HG03558 (cell line): Measurements from ENCODE around the gene EPHB2.

Experiments
- ATAC-seq: cut with Tn5 transposase; IDR thresholded peaks from one replicate; pipeline ENCODE4 v1.9.1; 2021; ENCODE audit warnings: moderate number of reproducible peaks; ENCODE audit not compliant: unreplicated experiment; ENCODE audit errors: extremely low read depth

The EPHB2 gene

DNA sequence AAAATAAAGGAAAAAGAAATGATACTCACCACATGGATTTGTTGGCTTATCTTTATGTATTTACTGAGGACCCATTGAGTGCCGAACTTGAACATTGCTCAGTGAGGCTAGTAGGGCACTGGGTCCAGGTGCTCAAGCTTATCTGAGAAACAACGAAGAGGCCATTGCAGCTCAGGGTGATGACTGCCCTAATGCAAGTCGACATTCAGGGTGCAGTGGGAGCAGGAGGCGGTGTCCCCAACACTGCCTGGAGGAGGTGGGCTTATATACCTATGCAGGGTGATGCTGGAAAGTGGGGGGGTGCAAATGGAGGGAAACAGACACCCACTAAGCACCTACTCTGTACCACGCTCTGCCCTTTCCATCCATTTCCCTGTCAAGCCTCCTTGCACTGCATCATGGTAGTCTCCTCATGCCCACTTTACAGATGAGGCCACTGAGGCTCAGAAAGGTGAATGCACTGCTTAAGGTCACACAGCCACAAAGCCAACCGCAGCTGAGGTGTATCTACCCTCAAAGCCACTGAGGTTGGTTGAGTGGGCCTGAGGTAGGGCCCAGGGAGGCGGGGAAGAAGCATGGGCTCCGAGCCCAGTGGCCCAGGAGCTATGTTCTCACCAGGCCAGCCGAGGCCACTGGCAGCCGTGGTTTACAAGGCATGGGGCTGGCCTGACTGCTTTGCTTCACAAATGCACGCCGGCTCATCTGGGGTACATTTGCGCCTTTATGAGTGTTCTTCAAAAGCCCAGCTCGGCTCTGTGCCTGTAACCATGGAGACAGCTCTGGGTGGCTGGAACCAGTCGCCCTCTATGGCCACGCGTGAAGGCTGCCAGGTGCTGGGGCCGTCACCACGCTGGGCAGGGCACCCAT lies 103.8 kb downstream of the EPHB2 start:
- ATAC-seq, result no peak

- no peak for ATAC-seq
Measured at GRCh38 chr1:22815043-22815365, 104.4 kb downstream of the EPHB2 start.

GRCh38 chr1:22815421-22816066 lies 104.9 kb downstream of the EPHB2 start:
- ATAC-seq, result no peak

DNA sequence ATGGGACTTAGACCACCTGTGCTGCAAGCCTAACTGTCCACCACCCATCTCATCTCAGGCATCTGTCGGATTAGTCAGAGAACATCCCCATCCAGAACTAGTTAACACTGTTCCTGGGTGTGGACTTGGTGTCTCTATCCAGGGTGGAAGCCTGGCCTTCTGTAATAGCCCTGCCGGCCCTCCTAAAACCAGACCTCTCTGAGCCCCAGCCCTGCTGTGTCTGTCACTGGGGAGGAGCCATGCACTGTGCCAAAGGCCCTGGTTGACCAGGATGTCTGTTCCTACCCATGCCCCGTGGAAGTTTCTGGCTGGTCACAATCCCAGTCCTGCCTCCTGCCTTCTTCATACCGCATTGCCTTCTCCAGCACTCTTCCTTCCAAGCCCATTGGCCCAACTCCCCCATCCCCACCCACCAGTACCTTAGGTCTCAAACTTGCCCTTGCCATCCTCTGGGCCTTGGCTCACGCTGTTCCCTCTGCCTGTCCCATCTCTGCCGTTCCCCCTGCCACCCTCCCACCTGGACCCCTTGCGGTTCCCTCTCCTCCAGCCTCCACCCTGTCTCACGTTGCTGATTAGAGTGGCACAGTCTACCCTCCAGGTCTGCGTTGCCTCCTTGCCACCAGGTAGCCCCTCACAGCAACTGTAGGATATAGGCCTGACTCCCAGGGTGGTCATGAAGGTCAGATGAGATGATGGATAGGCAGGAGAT lies 105.6 kb downstream of the EPHB2 start:
- ATAC-seq, result no peak

GRCh38 chr1:22816803-22817202 lies 106.2 kb downstream of the EPHB2 start:
- no peak for ATAC-seq

DNA sequence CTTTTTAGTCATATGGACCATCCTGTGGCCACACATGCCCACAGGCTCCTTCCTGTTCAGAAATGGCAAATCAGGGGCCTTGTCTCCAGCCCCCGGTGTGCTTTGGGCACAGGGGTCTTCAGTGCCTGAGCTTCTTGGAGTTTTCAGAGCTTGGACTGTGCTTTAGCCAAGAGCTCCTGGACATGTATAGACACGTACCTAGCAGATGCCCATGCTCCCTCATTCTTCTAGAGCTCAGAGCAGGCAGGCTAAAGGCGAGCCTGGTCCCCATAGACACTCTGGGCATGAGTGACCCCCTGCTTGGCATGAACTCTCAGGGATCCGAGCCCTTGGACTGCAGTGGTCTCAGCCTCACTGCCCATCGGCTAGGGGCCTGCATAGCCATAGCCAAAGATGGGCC lies 106.8 kb downstream of the EPHB2 start:
- ATAC-seq, result no peak

- no peak for ATAC-seq
Measured at GRCh38 chr1:22818061-22818770, 107.6 kb downstream of the EPHB2 start.

GRCh38 chr1:22819361-22819760 lies 108.7 kb downstream of the EPHB2 start:
- ATAC-seq, result no peak

- ATAC-seq, result no peak
Measured at GRCh38 chr1:22821027-22821426, 110.4 kb downstream of the EPHB2 start.

DNA sequence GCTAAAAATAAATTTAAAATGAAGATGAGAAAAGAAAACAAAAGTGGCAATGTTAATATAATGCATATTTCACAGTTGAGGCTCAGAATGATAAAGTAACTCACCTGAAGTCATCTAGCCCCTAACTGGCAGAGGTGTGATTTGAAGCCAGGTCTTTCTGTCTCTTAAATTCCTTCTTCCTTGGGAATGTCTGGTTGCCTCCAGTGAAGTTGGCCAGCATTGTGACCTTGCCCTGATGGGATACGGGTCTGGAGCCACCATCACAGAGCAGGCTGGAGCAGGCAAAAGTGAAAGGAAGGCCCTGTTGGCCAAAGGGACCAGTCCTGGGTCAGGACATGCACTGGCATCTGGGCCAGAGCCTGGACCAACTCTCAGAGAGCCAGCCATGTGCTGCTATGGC lies 111.7 kb downstream of the EPHB2 start:
- ATAC-seq, result no peak

- ATAC-seq, result no peak
Measured at GRCh38 chr1:22824466-22824865, 113.8 kb downstream of the EPHB2 start.

DNA sequence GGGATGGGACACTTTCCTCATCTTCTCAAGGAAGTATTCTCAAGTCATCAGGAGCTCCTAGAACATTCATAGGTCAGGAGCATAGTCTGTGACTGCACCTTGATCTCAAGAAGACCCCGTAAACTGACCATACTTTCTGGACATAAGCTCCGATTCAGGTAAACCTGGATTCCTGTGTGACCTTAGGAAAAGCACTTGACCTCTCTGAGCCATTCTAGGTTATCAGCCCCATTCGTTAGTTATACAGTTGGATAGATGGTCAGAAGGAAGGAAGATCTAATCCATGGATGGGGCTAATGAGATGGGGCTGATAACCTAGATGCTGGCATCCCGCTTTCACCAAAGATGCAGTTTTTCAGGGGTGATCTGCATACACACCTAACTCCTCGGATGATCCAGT lies 114.3 kb downstream of the EPHB2 start:
- no peak for ATAC-seq

GRCh38 chr1:22825486-22826189 lies 115.0 kb downstream of the EPHB2 start:
- ATAC-seq, result no peak

DNA sequence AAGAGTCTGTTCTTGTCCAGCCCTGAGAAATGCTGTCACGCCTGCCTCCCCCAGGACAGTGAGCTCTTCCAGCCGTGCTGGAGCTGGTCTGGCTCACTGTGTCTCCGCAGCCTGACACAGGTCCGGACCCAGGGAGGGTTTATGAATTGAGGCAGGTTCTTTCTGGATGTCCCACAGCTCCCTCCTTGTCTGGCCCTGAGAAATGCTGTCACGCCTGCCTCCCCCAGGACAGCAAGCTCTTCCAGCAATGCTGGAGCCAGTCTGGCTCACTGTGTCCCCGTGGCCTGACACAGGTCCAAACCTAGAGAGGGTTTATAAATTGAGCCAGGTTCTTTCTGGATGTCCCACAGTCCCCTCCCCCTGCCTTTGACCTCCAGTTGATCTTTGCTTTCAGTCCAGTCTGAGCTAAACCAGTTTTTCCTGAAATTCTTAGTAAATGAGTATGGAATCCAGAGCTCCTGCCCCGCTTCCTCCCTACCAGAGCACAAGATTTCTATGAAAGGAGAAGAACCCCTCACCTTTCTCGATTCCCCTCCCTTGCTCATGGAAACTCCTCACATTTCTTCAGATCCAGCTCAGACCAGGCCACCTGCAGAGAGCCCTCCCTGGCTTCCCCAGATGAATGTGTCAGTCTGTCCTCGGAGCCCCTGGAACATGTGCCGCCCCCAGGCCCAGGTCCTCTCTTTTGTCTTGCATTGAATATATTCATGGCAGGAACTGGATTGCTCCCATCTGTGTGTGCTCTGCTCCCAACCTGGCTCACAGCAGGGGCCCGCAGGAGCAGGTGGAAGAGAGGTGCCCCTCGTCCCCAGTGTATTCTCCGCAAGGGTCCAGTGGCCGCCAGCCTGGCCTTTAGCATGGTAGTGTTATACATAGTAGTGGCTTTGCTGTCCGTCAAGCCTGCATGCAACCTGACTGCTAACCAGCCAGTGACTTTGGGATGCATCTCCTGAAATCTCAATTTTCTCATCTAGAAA lies 116.3 kb downstream of the EPHB2 start:
- ATAC-seq, result no peak

GRCh38 chr1:22827666-22828483 lies 117.2 kb downstream of the EPHB2 start:
- ATAC-seq, result no peak

DNA sequence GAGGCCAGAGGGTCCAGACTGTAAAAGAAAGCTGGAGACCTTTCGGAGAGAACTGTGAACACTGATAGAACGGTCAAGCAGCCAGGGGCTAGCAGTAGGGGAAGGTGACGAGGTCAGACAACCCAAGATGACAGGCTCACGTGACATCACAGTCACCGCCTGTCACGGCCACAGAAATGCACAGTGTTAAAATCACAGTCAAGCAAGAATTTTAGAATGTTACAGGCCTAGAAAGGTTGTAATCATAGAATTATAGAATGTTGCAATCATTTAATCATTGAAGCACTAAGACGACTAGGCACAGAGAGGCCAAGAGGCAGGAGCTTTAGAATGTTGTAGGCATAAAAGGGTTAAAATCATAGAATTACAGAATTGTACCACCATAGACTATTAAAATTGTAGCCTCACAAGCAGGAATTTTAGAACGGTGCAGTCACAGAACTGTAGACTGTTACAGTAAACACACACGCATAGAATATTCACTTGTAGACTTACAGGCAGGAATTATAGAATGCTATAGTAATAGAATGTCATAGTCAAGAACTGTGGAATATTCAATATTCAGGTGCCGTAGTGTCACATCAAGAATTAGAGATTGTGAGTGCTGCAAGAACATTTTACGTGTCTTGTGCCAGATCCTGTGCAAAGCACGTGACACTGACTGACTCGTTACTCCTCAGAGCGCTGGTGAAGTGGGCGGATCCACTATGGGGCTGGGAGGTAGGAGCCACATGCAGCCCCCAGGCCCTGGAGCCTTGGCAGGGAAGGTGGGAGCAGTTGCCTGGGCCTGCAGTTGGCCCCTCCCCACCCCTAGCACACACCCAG lies 118.1 kb downstream of the EPHB2 start:
- ATAC-seq, result no peak

DNA sequence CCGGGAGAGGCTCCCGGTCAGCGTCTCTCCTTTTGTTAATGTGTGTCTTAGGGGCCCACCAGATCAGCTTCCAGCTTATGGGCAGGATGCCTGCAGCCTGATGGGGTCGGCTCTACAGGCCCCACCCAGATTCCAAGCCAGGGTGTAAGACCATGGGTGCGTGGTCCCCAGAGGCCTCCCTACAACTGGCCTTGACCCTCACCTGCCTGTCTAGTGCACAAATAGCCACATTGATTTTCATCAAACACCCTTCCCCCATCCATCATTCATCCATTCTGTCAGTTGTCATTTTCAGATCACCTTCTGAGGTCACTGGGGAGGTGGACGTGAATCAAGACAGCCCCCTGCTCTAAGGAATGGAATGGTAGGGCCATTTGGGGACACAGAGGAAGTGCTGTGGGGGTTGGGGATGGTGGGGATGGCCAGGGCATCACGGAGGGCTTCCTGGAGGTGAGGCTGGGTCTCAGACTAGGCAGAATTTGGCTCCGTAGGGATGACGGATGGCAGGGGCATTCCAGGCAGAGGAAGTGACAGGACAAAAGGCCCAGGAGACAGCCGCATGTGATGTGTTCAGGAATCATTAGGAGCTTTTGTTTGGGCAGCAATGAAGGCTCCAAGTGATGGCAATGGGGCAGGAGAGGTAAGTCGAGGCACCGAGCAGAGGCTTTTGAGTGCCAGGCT lies 118.8 kb downstream of the EPHB2 start:
- ATAC-seq, result no peak
